Neural progenitor cell (in vitro differentiated cells): Measurements from ENCODE around the gene OR8H3. TPM values are rescaled to one million over a fixed set of nuclear protein-coding genes. Genes with fewer than 3 reads are reported as not detected.
"Not testable (repeated sequence)": the region's sequence is repeated elsewhere in the genome, so short reads cannot be mapped to it uniquely, and the experiment has no call there.

ENCODE experiments used
- DNase-seq: peaks from one replicate; pipeline ENCODE4 v3.0.0-alpha.2; 2016; ENCODE audit warnings: low spot score
- H2AFZ ChIP-seq: fragments of 200-600 bp; sonication (generic); replicated peaks from 2 replicates; pipeline ENCODE4 v1.6.1; 2016; ENCODE audit warnings: antibody characterized with exemption
- H3F3A ChIP-seq: fragments of 200-600 bp; sonication (generic); 2 replicates; pipeline ENCODE4 v1.6.1; 2016; ENCODE audit warnings: antibody characterized with exemption, low read depth
- H3K27ac ChIP-seq: fragments of 200-600 bp; sonication (generic); 2 replicates; pipeline ENCODE4 v1.5.1; 2016; ENCODE audit warnings: mild to moderate bottlenecking
- H3K27me3 ChIP-seq: fragments of 200-600 bp; sonication (generic); 2 replicates; pipeline ENCODE4 v1.6.1; 2016; ENCODE audit warnings: mild to moderate bottlenecking, moderate library complexity
- H3K36me3 ChIP-seq: fragments of 200-600 bp; sonication (generic); 2 replicates; pipeline ENCODE4 v1.5.1; 2016
- H3K4me1 ChIP-seq: fragments of 200-600 bp; sonication (generic); 2 replicates; pipeline ENCODE4 v1.6.1; 2016; ENCODE audit warnings: mixed run types
- H3K4me2 ChIP-seq: fragments of 200-600 bp; sonication (generic); 2 replicates; pipeline ENCODE4 v1.6.1; 2016
- H3K4me3 ChIP-seq: fragments of 200-600 bp; sonication (generic); 2 replicates; pipeline ENCODE4 v1.5.1; 2016
- H3K79me2 ChIP-seq: fragments of 200-600 bp; sonication (generic); 2 replicates; pipeline ENCODE4 v1.6.1; 2016; ENCODE audit warnings: low read depth
- H3K9ac ChIP-seq: fragments of 200-600 bp; sonication (generic); 2 replicates; pipeline ENCODE4 v1.6.1; 2016
- H3K9me3 ChIP-seq: fragments of 200-600 bp; sonication (generic); 2 replicates; pipeline ENCODE4 v1.5.1; 2016; ENCODE audit warnings: low read depth
- H4K20me1 ChIP-seq: fragments of 200-600 bp; sonication (generic); 2 replicates; pipeline ENCODE4 v1.6.1; 2016; ENCODE audit warnings: low read depth
- H3K27ac Mint-ChIP-seq: 3 replicates; pipeline ENCODE4 v1.8.0; 2021; ENCODE audit warnings: mixed read lengths
- H3K27me3 Mint-ChIP-seq: 2 replicates; pipeline ENCODE4 v1.8.0; 2022; ENCODE audit warnings: low read depth, mild to moderate bottlenecking, inconsistent platforms, moderate library complexity, mixed read lengths; ENCODE audit not compliant: insufficient read depth
- H3K36me3 Mint-ChIP-seq: 3 replicates; pipeline ENCODE4 v1.8.0; 2021; ENCODE audit warnings: mixed read lengths
- H3K4me1 Mint-ChIP-seq: 3 replicates; pipeline ENCODE4 v1.8.0; 2021; ENCODE audit warnings: mixed read lengths
- H3K4me3 Mint-ChIP-seq: 3 replicates; pipeline ENCODE4 v1.8.0; 2021; ENCODE audit warnings: mild to moderate bottlenecking, moderate library complexity, mixed read lengths
- H3K9me3 Mint-ChIP-seq: 3 replicates; pipeline ENCODE4 v1.8.0; 2020; ENCODE audit warnings: mixed read lengths
- CTCF ChIP-seq: fragments of 200-600 bp; sonication (generic); IDR thresholded peaks from 2 replicates; pipeline ENCODE4 v1.5.1; 2017; ENCODE audit warnings: antibody characterized with exemption, mild to moderate bottlenecking
- EZH2 ChIP-seq: fragments of 200-600 bp; sonication (generic); IDR thresholded peaks from 2 replicates; pipeline ENCODE4 v1.6.1; 2017; ENCODE audit warnings: antibody characterized with exemption, mild to moderate bottlenecking, moderate library complexity
- EZH2phosphoT487 ChIP-seq: fragments of 200-600 bp; sonication (generic); IDR thresholded peaks from 2 replicates; pipeline ENCODE4 v1.6.1; 2017; ENCODE audit warnings: antibody characterized with exemption
- total RNA-seq: library from RNA; depleted of rRNA; stranded (reverse); fragments of >200 nt; gene quantifications from 2 replicates; pipeline ENCODE4 v1.2.3, GENCODE V29; 2015; ENCODE audit warnings: low replicate concordance

The OR8H3 gene
- total RNA-seq, 1 donor from 2014 or later: not detected

- H3K36me3 Mint-ChIP-seq: no peaks in the 10 kb centered on the region
- no peaks in the 10 kb centered on the region for H3K36me3 ChIP-seq
- H3K27me3 ChIP-seq: no peaks in the 10 kb centered on the region
- no peak within 1 kb of the TSS for H3K9ac ChIP-seq
- H4K20me1 ChIP-seq: no peaks in the 10 kb centered on the region
- no peak for DNase-seq
- H3K4me1 Mint-ChIP-seq: no peaks in the 10 kb centered on the region
- no peak within 1 kb of the TSS for H3K4me3 Mint-ChIP-seq
- no peak within 1 kb of the TSS for H3K27ac Mint-ChIP-seq
- no peaks in the 10 kb centered on the region for H3K9me3 ChIP-seq
- H3K4me3 ChIP-seq: no peak within 1 kb of the TSS
- no peak within 1 kb of the TSS for H3K27ac ChIP-seq
- H3F3A ChIP-seq: no peaks in the 10 kb centered on the region
- H3K27me3 Mint-ChIP-seq: no peaks in the 10 kb centered on the region
- no peak within 1 kb of the TSS for H3K4me2 ChIP-seq
- TF ChIP-seq EZH2phosphoT487: no peak
- no peak for TF ChIP-seq EZH2
- H3K4me1 ChIP-seq: no peaks in the 10 kb centered on the region
- H3K79me2 ChIP-seq: no peaks in the 10 kb centered on the region
- H3K9me3 Mint-ChIP-seq: no peaks in the 10 kb centered on the region
- H2AFZ ChIP-seq: no peak within 1 kb of the TSS
These were observed 18.9 kb upstream of the OR8H3 start, which contains the start of gene OR8H2 for GRCh38 chr11:56103210-56103737. OR8H2 (plus strand) TSS chr11:56103687; CDS start chr11:56105043, 1,356 bp downstream.

- Histone ChIP-seq H3F3A (no peaks in the 10 kb centered on the region), H3K4me1 (no peaks in the 10 kb centered on the region), H3K9me3 (no peaks in the 10 kb centered on the region), H3K79me2 (no peaks in the 10 kb centered on the region), H2AFZ (no peak within 1 kb of the TSS), H4K20me1 (no peaks in the 10 kb centered on the region), H3K36me3 (no peaks in the 10 kb centered on the region), H3K9ac (no peak within 1 kb of the TSS), H3K4me2 (no peak within 1 kb of the TSS), H3K27ac (no peak within 1 kb of the TSS), H3K27me3 (no peaks in the 10 kb centered on the region), H3K4me3 (no peak within 1 kb of the TSS)
- TF ChIP-seq EZH2: no peak
- TF ChIP-seq CTCF: no peak
- TF ChIP-seq EZH2phosphoT487: no peak
- DNase-seq: no peak
- Mint-ChIP-seq H3K27me3 (peaks cover 4% of the 10 kb centered on the region), H3K36me3 (no peaks in the 10 kb centered on the region), H3K27ac (no peak within 1 kb of the TSS), H3K4me1 (no peaks in the 10 kb centered on the region), H3K4me3 (no peak within 1 kb of the TSS), H3K9me3 (peaks cover 3% of the 10 kb centered on the region)
These were observed 18.0 kb downstream of the OR8H3 start, which contains the start of gene OR8J3 for GRCh38 chr11:56140151-56140661. OR8J3 (minus strand) TSS chr11:56140201; CDS start chr11:56137718, 2,483 bp downstream.

- H4K20me1 ChIP-seq, H3K27ac Mint-ChIP-seq, H3K4me2 ChIP-seq, H3K36me3 ChIP-seq, H3K9ac ChIP-seq, H3K27me3 ChIP-seq, H3K4me3 ChIP-seq, H3K4me1 ChIP-seq, DNase-seq, H3F3A ChIP-seq, H3K4me1 Mint-ChIP-seq, H3K4me3 Mint-ChIP-seq, H3K27ac ChIP-seq, H3K27me3 Mint-ChIP-seq, H3K9me3 ChIP-seq, H3K36me3 Mint-ChIP-seq, H2AFZ ChIP-seq, H3K79me2 ChIP-seq, H3K9me3 Mint-ChIP-seq: not testable (repeated sequence)
These were observed 21.5 kb downstream of the OR8H3 start for GRCh38 chr11:56143681-56144080.

GRCh38 chr11:56151376-56151775, 29.2 kb downstream of the OR8H3 start:
- H3K27me3 Mint-ChIP-seq: peaks cover 2% of the 10 kb centered on the region
- H3K4me1 ChIP-seq: no peaks in the 10 kb centered on the region
- H3K36me3 Mint-ChIP-seq: no peaks in the 10 kb centered on the region
- H3K79me2 ChIP-seq: no peaks in the 10 kb centered on the region
- H3K36me3 ChIP-seq: no peaks in the 10 kb centered on the region
- no peaks in the 10 kb centered on the region for H3K27me3 ChIP-seq
- DNase-seq: no peak
- H3K4me3 ChIP-seq: no peak overlapping the region
- H4K20me1 ChIP-seq: no peaks in the 10 kb centered on the region
- TF ChIP-seq CTCF (no peak), EZH2phosphoT487 (no peak), EZH2 (no peak)
- no peak overlapping the region for H2AFZ ChIP-seq
- no peak overlapping the region for H3K4me3 Mint-ChIP-seq
- no peaks in the 10 kb centered on the region for H3F3A ChIP-seq
- H3K9ac ChIP-seq: no peak overlapping the region
- H3K27ac Mint-ChIP-seq: no peak overlapping the region
- no peak overlapping the region for H3K27ac ChIP-seq
- H3K9me3 Mint-ChIP-seq: peaks cover 20% of the 10 kb centered on the region
- H3K9me3 ChIP-seq: no peaks in the 10 kb centered on the region
- no peaks in the 10 kb centered on the region for H3K4me1 Mint-ChIP-seq
- H3K4me2 ChIP-seq: no peak overlapping the region
